Chondrocyte (in vitro differentiated cells): ENCODE results near the gene VCP. TPM values are rescaled to one million over a fixed set of nuclear protein-coding genes. Genes with fewer than 3 reads are reported as not detected.

Experiments used
- DNase-seq: peaks from one replicate; pipeline ENCODE4 v3.0.0; 2021; ENCODE audit warnings: mixed read lengths, low spot score
- H3K27ac Mint-ChIP-seq: one replicate; pipeline ENCODE4 v1.8.0; 2021; ENCODE audit warnings: mild to moderate bottlenecking, moderate library complexity, mixed read lengths; ENCODE audit not compliant: unreplicated experiment
- H3K27me3 Mint-ChIP-seq: 2 replicates; pipeline ENCODE4 v1.8.0; 2021; ENCODE audit warnings: low read depth, mixed read lengths
- H3K36me3 Mint-ChIP-seq: 2 replicates; pipeline ENCODE4 v1.8.0; 2021; ENCODE audit warnings: low read depth, mixed read lengths
- H3K4me1 Mint-ChIP-seq: 2 replicates; pipeline ENCODE4 v1.8.0; 2021; ENCODE audit warnings: low read depth, mild to moderate bottlenecking, mixed read lengths
- H3K4me3 Mint-ChIP-seq: one replicate; pipeline ENCODE4 v1.8.0; 2021; ENCODE audit warnings: mild to moderate bottlenecking, moderate library complexity, mixed read lengths; ENCODE audit not compliant: unreplicated experiment
- H3K9me3 Mint-ChIP-seq: 2 replicates; pipeline ENCODE4 v1.8.0; 2021; ENCODE audit warnings: low read depth, mixed read lengths
- total RNA-seq: library from RNA; stranded (reverse); gene quantifications from 3 replicates; pipeline ENCODE4 v1.2.1, GENCODE V29; 2021
- TF ChIP-seq, protein P1 (sequence below): fragments of 200-600 bp; sonication (generic); IDR thresholded peaks from 2 replicates; pipeline ENCODE4 v1.5.0; 2021; ENCODE audit warnings: antibody characterized with exemption, mild to moderate bottlenecking, moderate library complexity

VCP gene
- total RNA-seq, 1 donor from 2014 or later, result 254 TPM

DNA sequence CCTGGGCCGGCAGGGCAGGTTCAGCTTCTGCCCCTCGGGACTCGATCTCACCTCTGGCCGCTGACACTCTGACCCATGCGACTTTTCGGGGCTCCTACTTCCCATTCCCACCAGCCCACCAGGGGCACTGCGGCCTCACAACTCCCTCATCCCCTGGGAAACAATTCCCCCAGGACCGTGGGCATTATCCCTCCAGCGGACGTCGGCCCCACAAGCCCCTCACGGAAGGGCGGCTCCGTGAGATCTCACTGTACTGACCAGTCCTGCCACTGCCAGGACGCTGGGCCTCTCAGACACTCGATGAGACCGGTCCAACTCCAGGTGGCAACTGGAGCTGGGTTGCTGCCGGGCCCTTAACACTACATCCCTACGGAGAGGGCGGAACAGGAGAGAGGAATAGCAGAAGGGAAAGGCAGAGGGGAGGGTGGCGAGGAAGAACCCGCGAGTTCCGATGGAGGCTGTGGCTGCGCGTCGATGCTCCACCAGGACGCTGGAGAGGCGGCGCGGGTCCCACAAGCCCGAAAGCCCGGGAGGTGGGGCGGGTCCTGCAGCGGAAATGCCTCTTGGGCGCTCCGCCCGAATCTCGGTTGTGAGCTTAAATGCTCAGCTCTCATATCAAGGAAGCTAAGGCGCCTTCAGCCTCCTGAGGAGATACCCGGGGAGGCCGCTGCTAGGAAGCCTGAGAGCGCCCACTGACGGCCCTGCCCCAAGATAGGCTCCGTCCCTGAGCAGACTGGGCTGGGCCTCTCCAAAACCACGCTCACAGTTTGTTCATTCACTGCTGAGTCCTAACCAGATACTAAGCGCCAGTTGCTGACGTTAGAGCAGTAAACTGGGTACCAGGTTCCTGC is 36.3 kb downstream of the VCP start:
- Mint-ChIP-seq H3K27me3 (no peaks in the 10 kb centered on the region), H3K27ac (peak overlapping the region; percentile 17), H3K9me3 (no peaks in the 10 kb centered on the region), H3K4me3 (no peak overlapping the region), H3K36me3 (peaks cover 18% of the 10 kb centered on the region), H3K4me1 (no peaks in the 10 kb centered on the region)
- TF ChIP-seq, protein P1, sequence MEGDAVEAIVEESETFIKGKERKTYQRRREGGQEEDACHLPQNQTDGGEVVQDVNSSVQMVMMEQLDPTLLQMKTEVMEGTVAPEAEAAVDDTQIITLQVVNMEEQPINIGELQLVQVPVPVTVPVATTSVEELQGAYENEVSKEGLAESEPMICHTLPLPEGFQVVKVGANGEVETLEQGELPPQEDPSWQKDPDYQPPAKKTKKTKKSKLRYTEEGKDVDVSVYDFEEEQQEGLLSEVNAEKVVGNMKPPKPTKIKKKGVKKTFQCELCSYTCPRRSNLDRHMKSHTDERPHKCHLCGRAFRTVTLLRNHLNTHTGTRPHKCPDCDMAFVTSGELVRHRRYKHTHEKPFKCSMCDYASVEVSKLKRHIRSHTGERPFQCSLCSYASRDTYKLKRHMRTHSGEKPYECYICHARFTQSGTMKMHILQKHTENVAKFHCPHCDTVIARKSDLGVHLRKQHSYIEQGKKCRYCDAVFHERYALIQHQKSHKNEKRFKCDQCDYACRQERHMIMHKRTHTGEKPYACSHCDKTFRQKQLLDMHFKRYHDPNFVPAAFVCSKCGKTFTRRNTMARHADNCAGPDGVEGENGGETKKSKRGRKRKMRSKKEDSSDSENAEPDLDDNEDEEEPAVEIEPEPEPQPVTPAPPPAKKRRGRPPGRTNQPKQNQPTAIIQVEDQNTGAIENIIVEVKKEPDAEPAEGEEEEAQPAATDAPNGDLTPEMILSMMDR, result no peak
- no peak for DNase-seq

DNA sequence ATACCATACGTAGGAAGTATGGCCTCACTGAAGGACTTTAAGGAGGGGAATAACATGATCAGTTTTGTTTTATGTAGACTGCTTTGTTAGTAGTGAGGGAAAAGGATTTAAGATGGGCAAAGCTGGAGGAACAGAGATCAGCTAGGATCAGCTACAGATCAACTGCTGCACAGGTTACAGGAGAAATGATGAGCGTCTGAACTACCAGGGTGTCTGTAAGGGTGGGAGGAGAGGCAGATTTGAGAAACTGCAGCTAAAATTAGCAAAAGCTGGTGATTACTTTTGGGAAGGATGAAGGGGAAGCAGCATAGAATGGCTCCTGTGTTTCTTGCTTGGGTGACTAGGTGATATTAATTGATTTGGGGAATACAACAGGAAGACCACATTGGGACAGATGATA is 39.3 kb downstream of the VCP start:
- Mint-ChIP-seq H3K27me3 (no peaks in the 10 kb centered on the region), H3K36me3 (peaks cover 24% of the 10 kb centered on the region), H3K9me3 (no peaks in the 10 kb centered on the region), H3K4me1 (no peaks in the 10 kb centered on the region), H3K27ac (no peak overlapping the region), H3K4me3 (no peak overlapping the region)
- TF ChIP-seq, protein P1, result no peak
- DNase-seq, result no peak

DNA sequence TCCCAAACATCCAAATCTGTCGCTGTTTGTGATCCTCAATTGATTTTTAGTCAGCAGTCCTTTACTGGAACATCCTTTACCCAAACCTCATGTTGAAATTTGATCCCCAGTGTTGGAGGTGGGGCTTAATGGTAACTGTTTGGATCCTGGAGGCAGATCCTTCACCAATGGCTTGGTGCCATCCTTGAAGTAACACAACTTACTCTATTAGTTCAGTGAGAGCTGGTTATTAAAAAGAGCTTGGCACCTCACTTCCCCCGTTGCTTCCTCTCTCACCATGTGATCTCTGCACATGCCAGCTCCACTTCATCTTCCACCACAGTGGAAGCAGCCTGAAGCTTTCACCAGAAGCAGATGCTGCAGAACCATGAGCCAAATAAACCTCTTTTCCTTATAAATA is 42.6 kb downstream of the VCP start:
- H3K9me3 Mint-ChIP-seq, result no peaks in the 10 kb centered on the region
- peaks cover 19% of the 10 kb centered on the region for H3K36me3 Mint-ChIP-seq
- no peaks in the 10 kb centered on the region for H3K27me3 Mint-ChIP-seq
- no peak overlapping the region for H3K4me3 Mint-ChIP-seq
- DNase-seq, result no peak
- peaks cover 10% of the 10 kb centered on the region for H3K4me1 Mint-ChIP-seq
- no peak overlapping the region for H3K27ac Mint-ChIP-seq
- TF ChIP-seq, protein P1, result no peak

DNA sequence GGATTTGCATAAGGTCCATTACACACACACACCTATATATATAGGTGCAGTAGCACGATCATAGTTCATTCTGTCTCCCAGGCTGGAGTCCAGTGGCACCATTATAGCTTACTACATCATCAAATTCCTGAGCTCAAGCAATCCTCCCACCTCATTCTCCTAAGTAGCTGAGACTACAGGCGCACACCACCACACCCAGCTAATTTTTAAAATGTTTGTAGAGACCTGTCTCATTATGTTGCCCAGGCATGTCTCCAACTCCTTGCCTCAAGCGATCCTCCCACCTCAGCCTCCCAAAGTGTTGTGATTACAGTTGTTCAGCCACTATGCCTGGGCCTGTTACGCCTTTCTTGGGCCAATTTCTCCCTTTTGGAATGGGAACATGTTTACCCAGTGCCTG is 43.2 kb downstream of the VCP start:
- no peaks in the 10 kb centered on the region for H3K9me3 Mint-ChIP-seq
- H3K4me3 Mint-ChIP-seq, result no peak overlapping the region
- TF ChIP-seq, protein P1, result no peak
- no peak overlapping the region for H3K27ac Mint-ChIP-seq
- H3K27me3 Mint-ChIP-seq, result no peaks in the 10 kb centered on the region
- H3K36me3 Mint-ChIP-seq, result peaks cover 24% of the 10 kb centered on the region
- no peak for DNase-seq
- H3K4me1 Mint-ChIP-seq, result peaks cover 10% of the 10 kb centered on the region

DNA sequence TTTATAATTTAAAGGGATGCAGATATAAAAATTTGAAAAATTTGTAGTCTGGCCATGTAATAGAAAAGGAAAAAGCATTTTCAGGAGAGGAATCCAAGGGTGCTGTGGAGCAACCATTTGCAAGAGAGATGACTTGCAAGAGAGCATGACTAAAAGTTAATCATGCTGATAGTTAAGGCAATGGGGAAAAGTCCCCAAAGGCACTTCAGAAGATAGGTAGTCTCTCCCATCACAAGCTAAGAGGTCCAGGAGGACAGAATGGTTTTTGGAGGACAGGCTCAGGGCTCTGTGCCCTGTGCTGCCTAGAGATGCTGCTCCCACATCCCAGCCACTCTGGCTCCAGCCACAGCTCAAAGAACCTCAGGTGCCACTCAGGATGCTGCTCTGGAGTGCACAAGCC is 44.1 kb downstream of the VCP start:
- DNase-seq, result no peak
- H3K4me3 Mint-ChIP-seq, result no peak overlapping the region
- H3K27ac Mint-ChIP-seq, result no peak overlapping the region
- H3K36me3 Mint-ChIP-seq, result peaks cover 31% of the 10 kb centered on the region
- no peaks in the 10 kb centered on the region for H3K9me3 Mint-ChIP-seq
- TF ChIP-seq, protein P1, result no peak
- H3K4me1 Mint-ChIP-seq, result peaks cover 10% of the 10 kb centered on the region
- no peaks in the 10 kb centered on the region for H3K27me3 Mint-ChIP-seq
